NCI-H82 treated with DMSO at 0.1 percent for 48 hours (cell line): ENCODE data around the gene CHAC1.

Source experiments
- DNase-seq: peaks from one replicate; lab custom pipeline; 2025; ENCODE audit not compliant: unreplicated experiment; lab: John Stamatoyannopoulos, UW

The CHAC1 gene

DNA sequence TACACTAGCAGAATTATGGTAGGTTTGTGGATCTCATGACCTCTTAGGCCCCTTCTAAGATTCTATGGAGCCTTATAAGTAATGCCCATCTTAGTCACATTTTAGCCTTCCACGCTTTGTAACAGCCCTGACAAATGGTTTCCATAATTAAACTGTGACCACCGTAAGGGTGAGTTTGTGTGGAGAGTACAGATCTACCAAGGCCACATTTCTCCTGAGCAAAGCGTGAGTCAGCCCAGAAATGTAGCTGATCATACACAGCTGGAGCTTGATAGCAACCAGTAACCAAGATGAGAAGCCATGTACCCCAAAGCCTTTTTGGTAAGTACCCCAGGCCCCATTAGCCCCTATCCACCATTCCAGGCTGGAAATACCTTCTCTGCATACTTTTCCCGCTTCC is 31.7 kb downstream of the CHAC1 start:
- no peak for DNase-seq

DNA sequence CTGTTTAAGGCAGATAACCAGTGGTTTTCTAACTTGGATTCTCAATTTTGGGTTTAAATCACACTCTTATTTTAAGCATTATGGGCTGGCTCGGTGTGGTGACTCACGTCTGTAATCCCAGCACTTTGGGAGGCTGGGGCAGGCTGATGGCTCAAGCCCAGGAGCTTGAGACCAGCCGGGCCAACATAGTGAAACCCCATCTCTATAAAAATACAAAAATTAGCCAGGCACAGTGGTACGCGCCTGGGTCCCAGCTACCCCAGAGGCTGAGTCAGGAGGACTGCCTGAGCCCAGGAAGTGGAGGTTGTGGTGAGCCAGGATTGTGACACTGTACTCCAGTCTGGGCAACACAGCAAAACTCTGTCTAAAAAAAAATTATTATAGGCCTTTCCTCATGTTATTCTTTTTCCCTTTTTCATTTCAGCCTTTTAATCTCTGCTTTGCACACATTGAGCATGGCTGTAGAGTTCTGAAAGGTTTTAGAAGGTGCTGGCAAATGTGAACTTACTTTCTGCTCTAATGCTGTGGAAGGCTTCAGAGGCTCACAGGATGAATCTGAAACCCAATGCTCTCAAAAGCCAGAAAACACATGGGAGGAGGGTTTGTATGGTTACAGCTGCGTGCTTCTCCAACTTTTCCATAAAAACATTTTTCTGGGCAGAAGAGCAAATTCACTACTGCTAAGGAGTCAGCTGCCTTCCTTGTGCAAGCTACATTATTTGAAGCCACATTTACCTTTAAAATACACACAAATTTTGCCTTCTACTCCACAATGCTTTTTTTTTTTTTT is 32.5 kb downstream of the CHAC1 start:
- no peak for DNase-seq

DNA sequence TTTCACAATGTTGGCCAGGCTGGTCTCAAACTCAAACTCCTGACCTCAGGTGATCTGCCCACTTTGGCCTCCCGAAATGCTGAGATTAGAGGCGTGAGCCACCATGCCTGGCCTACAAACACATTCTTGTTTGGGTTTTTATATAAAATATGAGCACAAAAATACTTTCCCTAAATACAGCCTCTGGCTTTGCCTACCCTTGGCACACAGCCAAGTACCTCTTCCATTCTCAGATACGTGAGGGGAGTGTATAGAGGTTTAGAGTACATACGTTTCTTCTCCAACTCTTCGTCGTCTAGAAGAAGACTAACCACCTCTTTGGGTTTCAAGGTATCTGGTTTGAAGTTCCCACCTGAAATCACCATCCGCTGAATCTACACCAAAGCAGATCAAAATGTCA is 33.5 kb downstream of the CHAC1 start:
- no peak for DNase-seq

DNA sequence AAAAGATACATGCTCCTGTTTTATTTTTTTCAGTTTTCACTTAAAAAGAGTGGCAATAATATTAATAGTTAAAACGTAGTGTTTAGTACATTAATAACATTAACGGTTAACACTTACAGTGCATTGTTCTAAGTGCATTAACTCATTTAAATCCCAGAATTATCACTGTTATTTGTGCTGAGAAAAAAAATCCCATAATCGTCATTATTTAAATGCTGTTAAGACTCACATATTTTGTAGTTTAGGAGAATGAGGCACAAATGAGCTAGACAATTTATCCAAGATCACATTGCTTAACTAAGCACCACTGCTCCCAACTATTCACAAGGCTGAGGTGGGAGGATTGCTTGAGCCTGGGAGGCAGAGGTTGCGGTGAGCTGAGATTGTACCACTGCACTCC is 34.9 kb downstream of the CHAC1 start:
- no peak for DNase-seq

DNA sequence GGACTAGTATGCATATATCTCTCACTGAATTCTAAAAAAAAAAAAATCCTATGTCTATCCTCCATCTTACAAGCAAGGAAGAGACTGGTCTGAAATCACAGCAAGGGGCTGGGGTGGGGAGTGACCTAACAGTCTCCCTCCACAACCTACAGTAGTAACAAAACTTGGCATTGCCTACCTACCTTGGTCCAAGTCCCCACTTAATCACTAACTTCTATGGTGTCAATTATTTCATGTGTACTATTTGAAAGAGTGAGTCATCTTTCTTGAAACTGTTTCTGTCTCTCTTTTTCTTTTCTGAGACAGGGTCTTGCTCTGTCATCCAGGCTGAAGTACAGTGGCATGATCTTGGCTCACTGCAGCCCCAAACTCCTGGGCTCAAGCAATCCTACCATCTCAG is 36.8 kb downstream of the CHAC1 start:
- DNase-seq, result no peak

DNA sequence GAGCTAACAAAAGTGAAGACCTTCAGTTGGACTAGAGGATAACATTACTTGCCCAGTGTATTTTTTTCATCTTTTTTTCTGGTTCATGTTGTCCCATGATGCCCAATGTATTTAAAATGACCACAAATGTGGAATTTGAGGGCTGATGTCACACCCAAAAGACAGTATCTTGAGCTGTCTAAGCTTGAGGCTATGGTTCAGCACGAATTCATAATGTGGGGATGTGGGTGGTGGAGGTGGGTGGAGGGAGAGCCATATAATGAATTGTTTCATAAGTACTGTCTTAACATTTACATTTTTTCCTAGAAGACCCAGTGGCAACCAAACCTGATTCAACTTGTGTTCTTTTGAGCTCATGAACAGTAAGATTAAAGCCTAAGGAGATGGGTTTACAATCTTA is 37.5 kb downstream of the CHAC1 start:
- no peak for DNase-seq

DNA sequence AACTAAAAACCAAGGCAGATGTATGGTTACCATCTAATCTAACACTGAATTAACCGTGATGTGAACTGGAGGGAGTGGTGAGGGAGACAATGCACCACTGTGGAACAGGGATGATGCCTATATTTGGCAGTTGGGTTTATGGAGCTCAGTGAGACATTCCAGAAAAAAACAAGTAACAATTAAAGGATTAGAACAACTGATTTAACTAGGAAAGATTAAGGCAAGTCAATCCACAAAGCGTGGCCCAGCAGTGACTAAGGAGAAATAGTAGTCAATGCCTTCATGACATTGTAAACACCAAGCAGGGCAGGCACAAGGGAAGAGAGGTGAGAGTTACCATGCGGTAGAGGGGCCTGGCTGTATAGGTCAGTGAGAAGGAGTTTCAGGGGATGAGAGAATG is 38.1 kb downstream of the CHAC1 start:
- peak; percentile 60 for DNase-seq

DNA sequence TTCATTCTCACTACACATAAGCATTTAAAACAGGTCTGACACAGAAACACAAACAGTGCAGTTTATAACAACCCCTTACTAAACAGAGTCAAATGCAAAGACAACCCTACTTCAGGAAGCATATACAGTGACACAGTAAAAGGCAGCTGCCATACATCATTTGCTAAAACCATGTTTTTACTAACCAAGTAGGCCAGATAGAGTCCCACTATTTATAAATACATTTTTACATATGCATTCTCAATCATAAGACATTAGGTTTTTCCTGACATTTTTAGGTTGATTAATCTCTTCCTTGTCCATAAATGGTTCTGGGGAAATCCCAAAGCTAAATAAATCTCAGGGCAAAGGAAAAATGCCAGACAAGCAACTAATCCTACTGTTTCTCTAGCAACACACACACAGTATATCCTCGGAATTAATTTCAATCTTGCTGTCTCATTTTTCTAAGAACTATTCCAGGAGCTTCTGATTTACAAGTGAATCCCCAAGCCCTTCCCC is 39.0 kb downstream of the CHAC1 start:
- DNase-seq, result no peak

DNA sequence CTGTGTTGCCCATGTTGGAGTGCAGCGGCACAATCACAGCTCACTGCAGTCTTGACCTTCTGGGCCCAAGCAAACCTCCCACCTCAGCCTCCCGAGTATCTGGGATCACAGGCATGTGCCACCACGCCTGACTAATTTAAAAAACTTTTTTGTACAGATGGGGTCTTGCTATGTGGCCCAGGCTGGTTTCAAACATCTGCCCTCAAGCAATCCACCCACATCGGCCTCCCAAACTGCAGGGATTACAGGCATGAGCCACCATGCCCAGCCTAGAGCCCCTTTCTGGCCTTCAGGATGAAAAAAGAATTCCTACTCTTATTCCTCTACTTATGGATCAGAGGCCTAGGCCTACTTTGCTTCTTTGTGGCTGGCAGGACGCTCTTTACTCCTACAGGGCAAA is 39.6 kb downstream of the CHAC1 start:
- DNase-seq, result no peak

DNA sequence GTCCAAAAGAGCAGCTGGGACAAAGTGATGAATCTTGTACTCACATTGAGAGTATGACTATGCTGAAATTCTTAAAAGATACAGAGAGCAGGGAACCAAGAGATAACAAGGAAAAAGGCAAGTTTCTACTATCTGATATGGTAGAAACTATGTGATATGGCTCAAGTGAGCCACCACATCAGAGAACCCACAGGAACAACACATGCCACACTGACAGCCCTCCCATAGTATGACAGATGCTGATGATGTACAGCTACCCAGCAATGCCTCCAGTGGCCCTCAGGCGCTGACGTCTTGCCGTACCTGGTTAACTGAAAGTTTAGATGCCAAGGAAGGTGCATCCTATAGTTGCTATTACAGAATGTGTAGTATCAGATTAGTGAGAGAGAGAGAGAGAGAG is 42.4 kb downstream of the CHAC1 start:
- DNase-seq, result no peak

DNA sequence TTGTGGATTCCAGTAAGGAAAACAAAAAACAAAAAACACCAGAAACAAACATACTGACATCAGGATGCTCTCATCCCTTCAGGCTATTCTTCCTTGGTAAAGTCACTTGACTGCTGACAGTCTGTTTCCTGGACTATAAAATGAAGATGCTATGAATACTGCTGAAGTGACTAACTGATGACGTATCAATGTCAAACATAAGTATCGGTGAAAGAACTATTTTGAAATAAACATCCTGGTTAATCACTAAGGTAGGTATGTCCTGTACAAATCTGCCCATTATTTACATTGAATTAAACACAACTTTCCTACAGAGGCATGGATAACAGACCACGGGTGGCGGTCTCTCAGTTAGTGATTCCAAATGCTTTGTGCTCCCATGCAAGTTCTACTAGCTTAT is 45.9 kb downstream of the CHAC1 start:
- DNase-seq, result no peak

DNA sequence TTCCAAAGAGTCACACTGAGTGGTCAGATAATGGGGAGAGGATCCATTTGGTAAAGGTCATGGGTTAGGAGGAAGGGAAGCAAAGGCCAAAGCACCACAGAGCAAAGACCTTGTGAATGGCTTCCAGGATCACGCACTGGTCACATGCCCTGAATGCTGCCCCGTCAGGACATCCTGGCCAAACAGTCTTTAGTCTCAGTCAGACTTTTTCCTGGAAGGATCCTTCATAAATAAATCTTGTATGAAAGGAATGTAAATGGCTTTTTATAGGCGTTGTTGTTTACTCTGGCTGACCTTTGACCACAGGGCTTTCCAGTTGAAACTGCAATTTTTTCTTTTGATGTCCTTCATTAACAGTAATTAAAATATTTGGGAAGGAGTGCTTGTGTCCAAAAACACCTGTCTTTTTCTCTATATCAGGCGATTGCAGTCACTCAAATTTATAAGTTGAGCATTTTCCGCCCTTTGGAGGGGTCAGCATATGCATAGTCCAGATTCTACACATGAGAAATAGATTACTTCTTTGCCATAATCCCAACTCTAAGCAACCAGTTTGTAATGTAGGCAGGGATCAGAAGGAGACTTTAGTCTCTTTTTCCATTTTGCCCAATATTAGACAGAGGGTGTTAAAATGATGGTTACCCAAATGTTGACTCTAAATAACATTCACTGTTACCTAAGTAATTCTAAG is 48.4 kb downstream of the CHAC1 start:
- no peak for DNase-seq

DNA sequence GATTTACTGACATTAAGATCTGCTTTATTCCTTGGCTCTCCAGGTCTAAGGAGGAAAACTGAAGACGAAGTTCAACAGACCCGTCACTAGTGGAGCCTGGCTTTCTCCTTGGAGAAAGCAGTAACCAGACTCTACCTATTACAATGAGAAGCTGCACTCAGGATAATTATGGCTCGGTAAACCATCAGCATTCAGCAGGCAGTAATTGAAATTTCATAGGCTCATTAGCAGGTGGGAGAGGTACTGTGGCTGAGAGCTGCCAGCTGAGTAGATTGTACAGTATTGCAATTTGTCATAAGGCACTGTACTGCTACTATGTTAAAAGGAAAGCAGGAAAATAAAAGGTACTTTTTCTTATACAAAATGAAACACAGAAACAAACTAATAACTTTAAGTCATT is 51.2 kb downstream of the CHAC1 start:
- DNase-seq, result no peak
